Measurements from ENCODE around the gene TSHZ1.

TSHZ1 gene

DNA sequence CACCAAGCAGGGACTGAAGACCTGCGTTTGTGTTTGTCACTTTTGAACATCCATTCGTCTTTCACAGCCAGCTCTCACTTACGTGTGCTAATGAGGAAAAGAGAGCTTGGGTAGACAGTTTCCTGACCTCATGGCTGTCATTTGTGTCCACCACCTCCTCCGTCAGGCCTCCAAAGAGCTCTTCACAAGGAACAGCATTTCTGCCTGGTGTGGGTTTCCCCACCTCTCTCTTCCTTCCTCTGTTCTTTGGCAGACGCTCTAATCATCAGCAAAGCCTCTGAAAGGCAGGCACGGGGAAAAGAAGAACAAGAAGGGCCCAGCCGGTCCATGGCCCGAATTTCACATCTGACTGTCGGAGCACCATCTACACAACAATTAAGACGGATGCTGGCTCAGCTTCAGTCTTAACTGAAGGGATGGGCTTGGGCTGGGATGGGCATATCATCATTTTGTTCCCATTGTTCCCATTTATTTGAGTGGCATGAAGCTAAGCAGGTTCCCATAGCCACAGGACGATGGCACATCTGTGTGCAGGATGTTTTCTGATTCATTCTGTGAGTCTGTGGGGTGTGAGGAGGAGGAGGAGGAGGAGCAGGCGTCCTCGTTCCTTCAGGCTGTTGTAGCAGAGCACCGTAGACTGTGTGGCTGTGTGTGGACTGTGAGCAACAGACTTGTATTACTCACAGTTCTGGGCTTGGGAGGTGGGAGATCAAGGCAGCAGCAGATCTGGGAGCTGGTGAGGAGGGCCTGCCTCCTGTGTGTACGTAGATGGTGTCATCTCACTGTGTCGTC, 66.4 kb downstream of the TSHZ1 start:
- DNase-seq, result no peak

DNA sequence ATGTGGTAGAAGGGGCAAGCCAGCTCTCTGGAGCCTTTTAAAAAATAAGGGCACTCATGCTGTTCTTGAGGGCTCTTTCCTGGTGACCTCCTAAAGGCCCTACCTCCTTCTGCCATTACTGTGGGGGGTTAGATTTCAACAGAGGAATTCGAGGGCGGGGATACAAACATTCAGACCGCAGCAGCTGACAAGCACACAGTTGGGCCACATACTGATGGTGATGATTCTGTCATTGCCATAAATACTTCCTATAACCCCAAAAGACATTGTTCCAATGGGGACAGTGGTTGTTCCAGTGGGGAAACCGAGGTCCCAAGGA, 67.0 kb downstream of the TSHZ1 start:
- DNase-seq, result no peak

DNA sequence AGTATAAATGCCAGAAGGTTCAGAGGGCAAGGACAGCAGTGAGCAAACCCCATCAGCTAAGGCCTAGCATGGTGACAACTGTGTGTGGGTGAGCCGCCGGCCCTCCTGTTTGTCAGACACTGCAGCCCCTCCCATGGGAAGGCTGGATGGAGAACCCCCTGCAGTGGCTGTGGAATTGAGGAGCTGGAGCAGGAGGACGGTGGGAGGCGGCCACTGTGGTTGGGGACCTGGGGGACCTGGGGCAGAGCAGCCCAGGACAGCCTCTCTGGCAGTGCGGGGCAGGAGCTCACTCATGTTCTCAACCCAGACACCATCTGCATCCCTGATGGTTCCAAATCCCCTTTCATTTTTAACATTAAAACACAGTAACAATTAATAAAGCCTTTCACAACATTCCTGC, 68.8 kb downstream of the TSHZ1 start:
- no peak for DNase-seq

DNA sequence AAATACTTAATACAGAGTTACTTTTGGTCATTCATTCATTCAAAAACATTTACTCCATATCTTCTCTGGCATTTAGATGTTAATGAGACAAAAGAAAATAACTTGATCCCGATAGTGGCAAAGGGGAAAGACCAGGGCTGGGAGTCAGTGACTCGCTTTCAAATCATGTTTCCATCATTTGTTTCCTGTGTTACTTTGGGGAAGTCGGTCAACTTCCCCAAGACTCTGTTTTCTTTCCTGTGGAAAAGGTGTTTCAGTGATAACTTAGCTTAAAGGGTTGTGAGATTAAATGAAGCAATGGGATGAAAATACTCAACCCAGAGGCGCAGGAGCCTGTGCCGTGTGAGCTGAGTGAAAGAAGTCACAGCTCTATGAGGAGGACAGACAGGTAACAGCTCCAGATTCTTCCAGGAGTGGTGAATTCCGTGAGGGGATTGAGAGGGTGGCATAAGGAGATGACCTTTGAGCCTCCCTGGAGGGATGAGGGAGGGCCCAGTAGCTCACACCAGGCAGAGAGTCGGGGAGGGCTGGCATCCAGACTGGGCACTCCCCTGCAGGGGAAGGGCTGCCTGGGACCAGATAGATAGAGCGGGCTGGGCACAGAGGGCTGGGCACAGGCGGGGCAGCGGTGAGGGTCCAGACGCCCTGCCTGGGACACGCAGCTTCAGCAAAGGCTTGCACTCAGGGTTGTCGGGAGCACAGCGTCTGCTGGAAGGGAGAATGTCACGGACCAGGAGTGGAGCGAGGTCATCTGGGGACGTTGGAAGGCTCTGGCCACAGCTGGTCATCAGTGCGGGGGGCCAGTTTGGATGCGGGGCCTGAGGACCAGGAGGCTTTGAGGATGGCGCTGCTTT, 70.1 kb downstream of the TSHZ1 start:
- DNase-seq, result peak; percentile 21

DNA sequence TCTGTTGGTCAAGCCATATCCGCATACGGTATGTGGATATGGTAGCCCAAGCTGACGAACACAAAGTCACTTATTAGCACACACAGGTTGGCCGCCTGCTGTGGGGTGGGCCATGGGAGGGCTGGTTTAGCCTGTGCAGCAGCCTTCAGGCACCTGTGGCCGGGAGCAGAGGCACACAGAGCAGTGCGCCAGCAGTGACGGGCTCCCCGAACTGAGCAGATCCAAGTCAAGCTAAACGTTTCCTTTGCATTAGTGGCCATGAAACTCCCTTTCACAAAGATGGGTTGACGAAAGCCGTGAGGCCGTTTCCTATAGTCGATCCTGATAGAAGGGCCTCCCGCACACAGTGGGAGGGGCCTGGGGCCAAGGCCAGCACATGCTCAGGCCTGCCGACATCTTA, 72.1 kb downstream of the TSHZ1 start:
- no peak for DNase-seq

DNA sequence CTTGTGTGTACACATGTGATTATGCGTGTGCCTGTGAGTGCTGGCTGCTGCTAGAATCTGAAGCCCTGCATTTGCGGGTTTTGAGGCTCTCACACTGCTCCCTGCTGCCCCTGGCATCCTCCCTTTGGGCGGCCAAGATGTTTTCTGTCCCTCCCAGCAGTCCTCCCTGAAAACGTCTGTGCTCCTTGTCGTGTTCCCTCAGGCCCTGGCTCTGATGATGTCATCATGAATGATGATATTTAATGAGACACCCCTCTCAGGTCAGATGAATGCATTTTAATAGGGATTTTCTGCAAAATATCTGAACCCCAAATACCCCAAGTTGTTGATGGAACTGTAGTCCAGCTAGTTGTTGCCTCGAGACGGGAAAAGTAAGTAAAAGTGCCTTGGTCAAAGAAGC, 73.1 kb downstream of the TSHZ1 start:
- DNase-seq, result no peak

DNA sequence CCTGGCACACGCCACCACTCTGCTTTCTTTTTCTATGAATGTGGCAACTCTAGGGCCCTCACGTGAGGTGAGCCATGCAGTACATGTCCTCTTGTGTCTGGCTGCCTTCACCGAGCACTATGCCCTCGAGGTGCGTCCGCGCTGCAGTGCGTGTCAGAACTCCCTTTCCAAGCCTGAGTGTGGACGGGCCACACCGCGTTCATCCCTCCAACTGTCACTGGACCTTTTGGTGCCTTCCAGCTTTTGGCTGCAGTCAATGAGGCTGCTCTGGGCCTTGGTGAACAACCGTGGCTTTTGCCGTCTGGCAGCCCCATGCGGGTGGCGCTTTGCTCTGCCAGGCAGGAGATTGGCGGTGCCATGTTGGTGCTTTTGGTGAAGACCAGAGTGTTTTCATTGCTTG, 74.0 kb downstream of the TSHZ1 start:
- DNase-seq, result no peak

DNA sequence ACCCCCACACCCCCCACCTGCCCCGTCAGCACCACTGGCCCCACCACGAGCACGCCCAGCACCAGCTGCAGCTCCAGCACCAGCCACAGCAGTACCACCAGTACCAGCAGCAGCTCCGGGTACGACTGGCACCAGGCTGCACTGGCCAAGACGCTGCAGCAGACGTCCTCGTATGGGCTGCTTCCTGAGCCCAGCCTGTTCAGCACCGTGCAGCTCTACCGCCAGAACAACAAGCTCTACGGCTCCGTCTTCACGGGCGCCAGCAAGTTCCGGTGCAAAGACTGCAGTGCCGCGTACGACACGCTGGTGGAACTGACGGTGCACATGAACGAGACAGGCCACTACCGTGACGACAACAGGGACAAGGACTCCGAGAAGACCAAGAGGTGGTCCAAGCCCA, 75.3 kb downstream of the TSHZ1 start:
- no peak for DNase-seq

DNA sequence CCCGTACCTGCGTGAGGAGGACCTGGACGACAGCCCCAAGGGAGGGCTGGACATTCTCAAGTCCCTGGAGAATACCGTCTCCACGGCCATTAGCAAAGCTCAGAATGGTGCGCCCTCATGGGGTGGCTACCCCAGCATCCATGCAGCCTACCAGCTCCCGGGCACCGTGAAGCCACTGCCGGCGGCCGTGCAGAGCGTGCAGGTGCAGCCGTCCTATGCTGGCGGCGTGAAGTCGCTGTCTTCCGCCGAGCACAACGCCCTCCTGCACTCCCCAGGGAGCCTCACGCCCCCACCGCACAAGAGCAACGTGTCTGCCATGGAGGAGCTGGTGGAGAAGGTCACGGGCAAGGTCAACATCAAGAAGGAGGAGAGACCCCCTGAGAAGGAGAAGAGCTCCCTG, 76.4 kb downstream of the TSHZ1 start:
- DNase-seq, result no peak

DNA sequence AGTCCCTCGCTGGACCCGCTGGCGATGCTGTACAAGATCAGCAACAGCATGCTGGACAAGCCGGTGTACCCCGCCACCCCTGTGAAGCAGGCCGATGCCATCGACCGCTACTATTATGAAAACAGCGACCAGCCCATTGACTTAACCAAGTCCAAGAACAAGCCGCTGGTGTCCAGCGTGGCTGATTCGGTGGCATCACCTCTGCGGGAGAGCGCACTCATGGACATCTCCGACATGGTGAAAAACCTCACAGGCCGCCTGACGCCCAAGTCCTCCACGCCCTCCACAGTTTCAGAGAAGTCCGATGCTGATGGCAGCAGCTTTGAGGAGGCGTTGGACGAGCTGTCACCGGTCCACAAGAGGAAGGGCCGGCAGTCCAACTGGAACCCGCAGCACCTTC, 77.1 kb downstream of the TSHZ1 start:
- DNase-seq, result no peak

DNA sequence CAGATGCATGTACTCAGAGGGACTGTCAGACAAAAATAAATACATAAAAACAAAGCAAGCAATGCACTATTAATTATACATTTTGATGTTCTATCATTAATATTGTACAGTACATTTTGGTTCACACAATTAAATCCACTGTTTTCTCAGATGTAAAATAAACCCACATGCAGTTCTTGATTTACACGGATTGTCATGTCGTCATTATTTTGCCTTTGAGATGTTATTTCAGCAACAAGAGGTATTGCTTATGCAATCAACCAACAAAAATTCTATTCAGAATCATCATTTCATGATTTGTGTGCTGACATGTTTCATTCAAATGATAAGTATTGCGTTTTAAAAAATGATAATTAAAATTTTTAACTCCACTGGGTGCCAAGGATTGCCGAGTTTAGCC, 79.2 kb downstream of the TSHZ1 start:
- DNase-seq, result no peak

DNA sequence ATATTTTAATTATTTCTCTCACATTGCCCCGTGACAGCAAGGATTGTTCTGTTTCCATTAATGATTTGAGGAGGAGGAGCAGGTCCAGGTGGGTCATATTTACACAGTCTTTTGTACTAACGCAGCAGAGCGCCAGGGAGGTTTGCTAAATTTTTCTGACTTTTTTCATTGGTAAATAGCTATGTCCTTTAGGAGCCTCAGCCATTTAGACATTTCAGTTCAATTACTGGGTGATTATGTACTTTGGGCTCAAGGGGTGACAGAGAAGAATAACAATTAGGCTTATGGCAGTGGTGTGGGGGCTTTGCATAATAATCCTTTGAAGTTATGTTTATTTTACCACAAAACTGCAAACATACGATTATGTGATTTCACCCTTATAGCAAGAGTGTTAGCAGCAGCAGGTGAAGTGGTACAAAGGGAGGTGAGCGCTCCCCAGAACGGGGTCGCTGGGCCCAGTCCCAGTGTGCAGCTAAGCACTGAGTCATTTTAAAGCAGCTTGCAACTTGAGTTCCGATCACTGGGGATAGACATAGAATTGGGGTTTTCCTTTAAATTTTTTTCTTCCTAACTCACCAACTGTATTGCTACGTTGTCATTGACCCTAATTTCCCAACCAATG, 80.3 kb downstream of the TSHZ1 start:
- DNase-seq, result no peak

DNA sequence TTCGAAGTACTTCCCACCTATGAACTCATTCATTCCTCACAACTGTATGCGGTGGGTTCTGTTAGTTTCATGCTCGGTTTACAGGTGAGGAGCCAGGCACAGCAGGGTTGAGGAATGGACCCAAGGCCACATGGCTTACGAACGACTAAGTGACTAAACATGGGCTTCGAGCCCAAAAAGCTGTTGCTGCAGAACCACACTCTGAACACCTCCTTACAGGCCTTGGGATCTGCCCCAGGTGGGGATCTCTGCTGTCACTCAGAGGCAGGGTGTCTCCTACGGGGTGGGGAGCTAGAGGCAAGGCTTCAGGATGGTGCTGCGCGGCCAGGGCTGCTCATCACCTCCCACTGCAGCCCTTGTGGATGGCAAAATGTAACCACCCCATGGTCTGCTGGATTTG, 80.9 kb downstream of the TSHZ1 start:
- DNase-seq, result no peak

DNA sequence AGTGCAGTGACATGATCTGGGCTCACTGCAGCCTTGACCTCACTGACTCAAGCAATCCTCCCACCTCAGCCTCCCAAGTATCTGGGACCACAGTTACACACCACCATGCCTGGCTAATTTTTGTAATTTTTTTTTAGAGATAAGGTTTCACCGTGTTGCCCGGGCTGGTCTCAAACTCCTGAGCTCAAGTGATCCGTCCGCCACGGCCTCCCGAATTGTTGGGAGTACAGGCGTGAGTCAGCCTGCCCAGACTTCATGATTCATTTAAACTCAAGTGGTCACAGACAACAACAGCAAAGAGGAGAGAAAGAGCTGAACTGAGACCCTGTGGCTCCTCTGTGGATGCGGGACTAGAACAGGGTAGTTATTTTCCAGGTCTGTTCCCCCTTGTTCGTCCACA, 83.0 kb downstream of the TSHZ1 start:
- DNase-seq, result no peak

DNA sequence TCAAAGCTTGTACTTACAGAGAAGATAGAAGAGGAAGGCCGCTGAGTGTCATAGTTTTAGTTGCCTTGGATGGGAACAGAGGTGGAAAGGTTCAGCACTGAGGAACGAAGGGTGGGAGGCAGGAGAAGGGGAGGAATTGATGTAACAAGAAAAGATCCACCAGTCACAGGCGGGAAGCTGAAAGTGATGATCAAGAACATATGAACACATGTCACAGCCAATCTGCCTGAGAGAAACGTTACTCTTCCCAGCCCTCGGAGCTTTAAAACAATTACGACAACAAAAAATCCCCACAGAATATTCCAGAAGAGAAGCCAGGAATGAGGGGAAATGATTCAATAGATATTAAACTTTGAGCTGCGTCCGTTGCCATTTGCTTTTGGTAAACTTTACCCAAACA, 87.1 kb downstream of the TSHZ1 start:
- DNase-seq, result no peak

DNA sequence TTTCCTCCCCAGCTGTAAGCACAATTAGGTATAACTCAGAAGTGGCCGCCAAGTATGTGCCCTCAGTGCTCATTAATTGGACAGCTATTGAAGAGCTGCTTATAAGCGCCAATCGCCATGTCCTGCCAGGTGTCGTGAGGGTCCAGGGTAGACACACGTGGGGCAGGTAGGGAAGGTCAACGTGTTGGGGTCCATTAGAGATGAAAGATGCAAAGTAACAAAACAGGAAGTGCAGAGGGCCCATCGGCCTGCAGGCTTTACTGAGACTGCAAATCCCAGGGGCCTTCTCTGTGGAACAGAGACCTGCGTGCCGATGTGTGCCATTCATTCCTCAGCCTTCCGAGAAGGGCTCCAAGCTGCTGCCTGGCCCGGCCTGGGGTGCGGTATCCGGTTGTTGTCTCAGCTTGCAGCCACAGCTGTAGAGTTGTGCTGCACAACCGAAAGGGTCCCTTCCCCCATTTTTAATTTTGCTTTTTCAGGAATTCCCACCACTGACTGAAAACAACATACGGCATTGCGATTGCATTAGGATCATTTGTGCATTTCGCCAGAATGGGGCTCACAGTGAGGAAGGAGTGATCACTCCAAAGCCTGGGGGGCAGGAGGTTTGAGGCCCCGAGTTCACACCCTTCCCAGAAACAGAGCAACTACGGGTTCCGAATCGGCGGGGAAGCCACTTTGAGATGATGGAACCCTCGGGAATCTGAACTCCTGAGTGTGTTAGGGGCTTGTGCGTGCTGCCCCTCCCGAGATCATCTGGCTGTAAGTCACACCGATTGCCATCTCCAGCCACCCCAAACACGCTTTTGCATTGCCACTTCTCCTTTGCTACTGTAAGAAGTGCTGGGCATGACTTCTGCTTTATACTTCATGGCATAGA, 94.3 kb downstream of the TSHZ1 start:
- no peak for DNase-seq

DNA sequence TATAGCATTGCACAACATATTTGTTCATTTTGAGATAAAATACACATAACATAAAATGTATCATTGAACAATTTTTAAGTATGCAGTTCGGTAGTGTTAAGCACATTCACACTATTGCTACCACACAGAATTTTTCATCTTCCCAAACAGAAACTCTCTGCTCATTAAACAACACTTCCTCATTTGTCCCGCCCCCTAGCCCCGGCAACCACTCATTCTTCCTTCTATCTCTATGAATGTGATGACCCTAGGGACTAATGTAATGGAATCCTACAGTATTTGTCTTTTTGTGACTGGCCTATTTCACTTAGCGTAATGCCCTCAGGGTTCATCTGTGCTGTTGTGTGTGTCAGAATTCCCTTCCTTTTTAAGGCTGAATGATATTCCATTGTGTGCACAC, 95.4 kb downstream of the TSHZ1 start:
- DNase-seq, result no peak

DNA sequence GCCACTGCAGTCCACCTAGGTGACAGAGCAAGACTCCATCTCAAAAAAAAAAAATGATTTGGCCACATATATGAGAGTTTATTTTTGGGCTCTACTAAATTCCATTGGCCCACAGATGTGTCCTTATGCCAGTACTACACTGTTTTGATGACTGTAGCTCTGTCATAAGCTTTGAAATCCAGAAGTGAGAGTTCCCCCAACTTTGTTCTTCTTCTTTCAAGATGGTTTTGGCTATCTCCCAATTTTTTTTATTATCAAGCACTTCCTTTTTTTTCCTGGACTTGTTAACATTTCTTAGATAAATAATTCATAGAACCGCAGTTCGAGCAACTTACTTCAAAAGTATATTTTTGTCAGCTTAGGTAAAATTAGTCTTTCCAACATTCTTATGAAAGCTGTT, 96.9 kb downstream of the TSHZ1 start:
- no peak for DNase-seq

DNA sequence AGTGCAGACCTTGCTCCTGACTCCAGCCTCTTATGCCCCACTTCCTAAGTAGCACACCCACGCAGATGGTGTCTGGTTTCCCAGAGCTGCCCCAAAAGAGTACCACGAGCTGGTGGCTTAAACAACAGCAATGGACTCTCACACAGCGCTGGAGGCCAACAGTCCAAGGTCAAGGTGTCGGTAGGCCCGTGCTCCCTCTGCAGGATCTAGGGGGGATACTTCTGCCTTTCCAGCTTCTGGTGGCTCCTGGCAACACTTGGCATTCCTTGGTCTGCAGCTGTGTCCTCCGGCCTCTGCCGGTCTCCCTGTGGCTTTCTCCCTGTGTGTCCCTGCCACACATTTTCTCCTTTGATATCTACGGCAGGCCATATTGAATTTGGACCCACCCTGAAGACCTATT, 99.0 kb downstream of the TSHZ1 start:
- DNase-seq, result no peak

DNA sequence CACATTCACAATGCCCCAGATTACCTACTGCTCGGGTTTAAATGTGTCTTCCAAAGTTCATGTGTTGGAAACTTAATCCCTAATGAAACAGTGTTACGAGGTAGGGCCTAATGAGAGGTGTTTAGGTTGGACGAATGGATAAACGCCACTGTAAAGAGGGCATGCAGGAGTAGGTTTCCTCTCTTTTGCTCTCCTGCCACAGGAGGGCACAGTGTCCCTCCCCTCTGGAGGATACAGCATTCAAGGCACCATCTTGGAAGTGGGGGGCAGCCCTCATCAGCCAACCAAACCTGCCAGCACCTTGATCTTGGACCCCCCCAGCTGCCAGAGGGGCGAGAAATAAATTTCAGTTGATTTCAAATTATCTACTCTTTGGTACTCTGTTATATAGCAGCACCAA, 103.5 kb downstream of the TSHZ1 start:
- DNase-seq, result no peak

DNA sequence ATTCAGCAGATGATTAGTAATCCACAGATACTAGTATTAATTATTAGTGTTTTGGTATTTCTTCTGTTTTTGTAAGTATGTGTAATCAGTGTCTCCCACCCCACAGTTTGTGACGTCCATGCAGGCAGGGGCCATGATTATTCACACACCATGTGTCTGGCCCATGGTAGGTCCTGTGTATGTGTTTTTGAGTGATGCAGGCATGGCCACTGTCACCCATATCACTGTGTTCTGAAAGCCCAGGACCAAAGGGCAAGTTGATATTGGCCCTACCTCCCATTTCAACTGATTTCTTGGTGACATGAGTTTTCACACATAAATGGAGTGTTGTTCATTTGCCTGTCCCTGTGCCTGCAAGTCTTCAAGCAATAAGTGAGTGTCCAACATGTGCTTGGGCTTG, 104.0 kb downstream of the TSHZ1 start:
- DNase-seq, result no peak

DNA sequence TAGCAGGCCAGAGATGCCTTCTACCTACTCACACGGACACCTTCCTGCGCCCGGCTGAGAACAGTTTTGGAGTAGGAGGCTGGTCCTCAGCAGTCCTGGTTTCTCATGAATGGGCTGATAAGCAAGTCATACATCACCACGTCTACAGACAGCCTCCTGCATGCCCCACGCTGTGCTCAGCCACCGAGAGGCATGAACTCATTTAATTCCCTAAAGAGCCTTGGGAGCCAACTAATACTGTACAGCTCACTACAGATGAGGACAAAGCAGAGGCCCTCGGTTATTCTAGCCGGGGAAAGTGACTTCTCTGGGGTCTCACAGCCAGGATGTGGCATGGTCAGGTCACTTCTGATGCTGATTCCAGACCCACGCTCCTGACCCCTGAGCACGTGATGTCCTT, 105.6 kb downstream of the TSHZ1 start:
- DNase-seq, result no peak

DNA sequence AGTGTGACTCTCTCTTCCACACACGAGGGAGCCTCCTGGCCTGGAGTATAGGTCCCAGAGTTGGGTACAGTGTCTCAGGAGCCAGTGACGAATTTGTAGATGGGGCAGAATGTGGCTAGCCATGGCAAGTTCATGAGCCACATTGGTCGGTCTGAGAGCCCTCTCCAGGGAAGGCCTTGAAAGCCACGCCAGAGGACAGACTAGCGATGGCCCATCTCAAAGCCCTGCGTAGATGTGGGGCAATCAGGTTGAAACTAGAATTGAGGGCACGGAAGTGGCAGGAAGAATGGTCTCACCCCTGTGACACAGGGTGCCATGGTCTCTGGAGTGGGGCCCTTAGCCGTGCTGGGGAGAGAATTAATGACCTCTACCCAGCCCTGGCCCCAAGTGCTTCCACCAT, 106.2 kb downstream of the TSHZ1 start:
- DNase-seq, result no peak

Measured in hematopoietic multipotent progenitor cell treated with erythropoietin and hydrocortisone succinate and interleukin-3 and kit ligand, for 8 days (in vitro differentiated cells).